NOMO-1 treated with dmso at 0.1 percent for 144 hours (cell line): ENCODE measurements around the gene RIMBP3B.
"Not testable (repeated sequence)": the region's sequence is repeated elsewhere in the genome, so short reads cannot be mapped to it uniquely, and the experiment has no call there.

Experiments used
- DNase-seq: peaks from one replicate; lab custom pipeline; 2025; ENCODE audit not compliant: unreplicated experiment; lab: John Stamatoyannopoulos, UW

Gene RIMBP3B

GRCh38 chr22:21383701-21384467 is at the start of gene RIMBP3B:
TSS of gene RIMBP3B (plus strand) at chr22:21383751. CDS start at chr22:21383859, 108 bp downstream.
- not testable (repeated sequence) for DNase-seq

- not testable (repeated sequence) for DNase-seq
Observed at GRCh38 chr22:21357527-21357926, 26.0 kb upstream of the RIMBP3B start.

GRCh38 chr22:21360525-21360924 is 23.0 kb upstream of the RIMBP3B start:
- DNase-seq, result not testable (repeated sequence)

GRCh38 chr22:21362473-21362872 is 21.1 kb upstream of the RIMBP3B start:
- DNase-seq, result not testable (repeated sequence)

- DNase-seq, result not testable (repeated sequence)
Observed at GRCh38 chr22:21363061-21363460, 20.5 kb upstream of the RIMBP3B start.

GRCh38 chr22:21363803-21364202 is 19.7 kb upstream of the RIMBP3B start:
- not testable (repeated sequence) for DNase-seq

- DNase-seq, result not testable (repeated sequence)
Observed at GRCh38 chr22:21364362-21364761, 19.2 kb upstream of the RIMBP3B start.

GRCh38 chr22:21365337-21365736 is 18.2 kb upstream of the RIMBP3B start:
- not testable (repeated sequence) for DNase-seq

GRCh38 chr22:21368603-21369310 is 14.8 kb upstream of the RIMBP3B start:
- DNase-seq, result not testable (repeated sequence)

- DNase-seq, result not testable (repeated sequence)
Observed at GRCh38 chr22:21375880-21376279, 7.7 kb upstream of the RIMBP3B start.

GRCh38 chr22:21384468-21385357 is 1.2 kb downstream of the RIMBP3B start:
- not testable (repeated sequence) for DNase-seq

GRCh38 chr22:21389480-21389879 is 5.9 kb downstream of the RIMBP3B start:
- not testable (repeated sequence) for DNase-seq

- DNase-seq, result not testable (repeated sequence)
Observed at GRCh38 chr22:21390013-21390412, 6.5 kb downstream of the RIMBP3B start.

GRCh38 chr22:21394613-21395012 is 11.1 kb downstream of the RIMBP3B start:
- not testable (repeated sequence) for DNase-seq

- not testable (repeated sequence) for DNase-seq
Observed at GRCh38 chr22:21401197-21401969, 17.8 kb downstream of the RIMBP3B start.

GRCh38 chr22:21402763-21403314 is 19.3 kb downstream of the RIMBP3B start:
- DNase-seq, result not testable (repeated sequence)

GRCh38 chr22:21407139-21407538 is 23.6 kb downstream of the RIMBP3B start:
- DNase-seq, result not testable (repeated sequence)

- DNase-seq, result not testable (repeated sequence)
Observed at GRCh38 chr22:21407792-21408191, 24.2 kb downstream of the RIMBP3B start.

- not testable (repeated sequence) for DNase-seq
Observed at GRCh38 chr22:21416375-21416774, 32.8 kb downstream of the RIMBP3B start.

GRCh38 chr22:21417227-21417746 is 33.7 kb downstream of the RIMBP3B start, which contains the start of gene HIC2:
TSS of gene HIC2 (plus strand) at chr22:21417371. CDS start at chr22:21442832, 25,461 bp downstream.
- not testable (repeated sequence) for DNase-seq
